K562 (cell line): ENCODE results near the gene CDC20. TPM values are rescaled to one million over a fixed set of nuclear protein-coding genes. Genes with fewer than 3 reads are reported as not detected.
A peak's percentile ranks its signal among the peaks of the same experiment; 100 is the strongest.

Experiments used
- KLF6 ChIP-seq: fragments of 250-450 bp; sonication (Bioruptor Pico); IDR thresholded peaks from 2 replicates; pipeline ENCODE4 v1.4.0; 2020; ENCODE audit warnings: mild to moderate bottlenecking, moderate library complexity, borderline replicate concordance
- OTX1 ChIP-seq: fragments of 450-650 bp; formaldehyde crosslinking; IDR thresholded peaks from 2 replicates; pipeline ENCODE4 v1.4.0; 2022; ENCODE audit warnings: mild to moderate bottlenecking
- SMARCE1 ChIP-seq: fragments of 450-650 bp; IDR thresholded peaks from 2 replicates; pipeline ENCODE4 v1.7.1; 2016; ENCODE audit warnings: mild to moderate bottlenecking
- WHSC1 ChIP-seq: IDR thresholded peaks from one replicate; pipeline ENCODE4 v1.6.1; 2012; ENCODE audit warnings: low read length, control low read depth, inconsistent platforms
- ZBTB11 ChIP-seq, 3 experiments: fragments of 200-800 bp in 1 of 3; fragments of 250-450 bp in 1 of 3; fragments of 450-650 bp in 1 of 3; sonication (Bioruptor Pico) in 1 of 3; sonication (Bioruptor generic) in 1 of 3; formaldehyde crosslinking in 1 of 3; IDR thresholded peaks; 2 replicates each; pipeline versions ENCODE4 v1.6.1 to v1.8.0; 2016 to 2022; ENCODE audit warnings: mild to moderate bottlenecking in 2 of 3, missing genetic modification characterization in 2 of 3, missing compliant biosample characterization in 1 of 3, moderate library complexity in 1 of 3
- ZBTB5 ChIP-seq: fragments of 450-650 bp; IDR thresholded peaks from 2 replicates; pipeline ENCODE4 v1.6.1; 2017; ENCODE audit warnings: antibody characterized with exemption
- ZNF165 ChIP-seq: fragments of 250-450 bp; sonication (Bioruptor Pico); IDR thresholded peaks from 2 replicates; pipeline ENCODE4 v1.4.0; 2020; ENCODE audit warnings: borderline replicate concordance
- polyA plus RNA-seq, 8 experiments: library from polyadenylated mRNA; depleted of rRNA in 4 of 8; stranded (reverse) in 5 of 8; unstranded in 3 of 8; fragments of >200 nt; fragmentation: Nextera tagmentation in 2 of 8; fragmentation: Illumina TruSeq in 1 of 8; extraction: Ambion mirVana in 2 of 8; extraction: Trizol in 1 of 8; gene quantifications; 2 replicates each; pipeline versions ENCODE4 v1.2.1 to v1.2.3, GENCODE V29; 2011 to 2014; ENCODE audit warnings: inconsistent platforms in 1 of 8, missing spikeins in 1 of 8
- total RNA-seq, 7 experiments: library from RNA; depleted of rRNA in 6 of 7; stranded (reverse); fragments of >200 nt in 6 of 7; fragmentation: Illumina TruSeq in 2 of 7; extraction: Trizol in 2 of 7; gene quantifications; 2 replicates each; pipeline versions ENCODE4 v1.2.1 to v1.2.3, GENCODE V29; 2011 to 2021; ENCODE audit warnings: low replicate concordance in 1 of 7
- TF ChIP-seq, protein P1 (sequence below): fragments of 250-450 bp; sonication (Bioruptor Pico); IDR thresholded peaks from 2 replicates; pipeline ENCODE4 v1.6.1; 2021; ENCODE audit warnings: mild to moderate bottlenecking
- TF ChIP-seq, protein P2 (sequence below): sonication (generic); formaldehyde crosslinking; IDR thresholded peaks from 2 replicates; pipeline ENCODE4 v1.8.1; 2023; ENCODE audit warnings: mild to moderate bottlenecking, missing genetic modification reagents
- TF ChIP-seq, protein P3 (sequence below): sonication (generic); formaldehyde crosslinking; IDR thresholded peaks from 2 replicates; pipeline ENCODE4 v1.8.0; 2022; ENCODE audit warnings: mild to moderate bottlenecking, missing genetic modification reagents

Gene CDC20
- total and polyA plus RNA-seq, 9 of the 15 experiments (the other 6 are each of a cell fraction or from before 2014, with no cell fraction given) = 45.2 to 224 (median 121) TPM

- peak in 2 of 3 experiments; percentile 46 to 92; a peak in 3 of 6 replicates for TF ChIP-seq ZBTB11 (CRISPR knock-in tag; IDR thresholded peaks at IDR 0.05)
- TF ChIP-seq, protein P1, sequence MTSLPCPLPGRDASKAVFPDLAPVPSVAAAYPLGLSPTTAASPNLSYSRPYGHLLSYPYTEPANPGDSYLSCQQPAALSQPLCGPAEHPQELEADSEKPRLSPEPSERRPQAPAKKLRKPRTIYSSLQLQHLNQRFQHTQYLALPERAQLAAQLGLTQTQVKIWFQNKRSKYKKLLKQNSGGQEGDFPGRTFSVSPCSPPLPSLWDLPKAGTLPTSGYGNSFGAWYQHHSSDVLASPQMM (CRISPR knock-in tag) = no peak
- TF ChIP-seq KLF6 (CRISPR knock-in tag) = peak; percentile 60; the same call in 1 of the 2 replicates
- no peak for TF ChIP-seq ZNF165 (CRISPR knock-in tag)
- TF ChIP-seq, protein P2, sequence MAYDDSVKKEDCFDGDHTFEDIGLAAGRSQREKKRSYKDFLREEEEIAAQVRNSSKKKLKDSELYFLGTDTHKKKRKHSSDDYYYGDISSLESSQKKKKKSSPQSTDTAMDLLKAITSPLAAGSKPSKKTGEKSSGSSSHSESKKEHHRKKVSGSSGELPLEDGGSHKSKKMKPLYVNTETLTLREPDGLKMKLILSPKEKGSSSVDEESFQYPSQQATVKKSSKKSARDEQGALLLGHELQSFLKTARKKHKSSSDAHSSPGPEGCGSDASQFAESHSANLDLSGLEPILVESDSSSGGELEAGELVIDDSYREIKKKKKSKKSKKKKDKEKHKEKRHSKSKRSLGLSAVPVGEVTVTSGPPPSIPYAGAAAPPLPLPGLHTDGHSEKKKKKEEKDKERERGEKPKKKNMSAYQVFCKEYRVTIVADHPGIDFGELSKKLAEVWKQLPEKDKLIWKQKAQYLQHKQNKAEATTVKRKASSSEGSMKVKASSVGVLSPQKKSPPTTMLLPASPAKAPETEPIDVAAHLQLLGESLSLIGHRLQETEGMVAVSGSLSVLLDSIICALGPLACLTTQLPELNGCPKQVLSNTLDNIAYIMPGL (CRISPR knock-in tag) = peak; percentile 65; the same call in 1 of the 2 replicates
- no peak for TF ChIP-seq ZBTB5
- peak; percentile 82 for TF ChIP-seq OTX1
- TF ChIP-seq, protein P3, sequence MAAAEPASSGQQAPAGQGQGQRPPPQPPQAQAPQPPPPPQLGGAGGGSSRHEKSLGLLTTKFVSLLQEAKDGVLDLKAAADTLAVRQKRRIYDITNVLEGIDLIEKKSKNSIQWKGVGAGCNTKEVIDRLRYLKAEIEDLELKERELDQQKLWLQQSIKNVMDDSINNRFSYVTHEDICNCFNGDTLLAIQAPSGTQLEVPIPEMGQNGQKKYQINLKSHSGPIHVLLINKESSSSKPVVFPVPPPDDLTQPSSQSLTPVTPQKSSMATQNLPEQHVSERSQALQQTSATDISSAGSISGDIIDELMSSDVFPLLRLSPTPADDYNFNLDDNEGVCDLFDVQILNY (CRISPR knock-in tag) = no peak
- no peak for TF ChIP-seq WHSC1
- TF ChIP-seq SMARCE1 = peak; percentile 68; the same call in 1 of the 2 replicates
Observed at GRCh38 chr1:43389326-43390313, 30.8 kb downstream of the CDC20 start, which contains the start of the genes MED8 and SZT2 (continued).
